ENCODE data around the gene GJB5. TPM values are rescaled to one million over a fixed set of nuclear protein-coding genes. Genes with fewer than 3 reads are reported as not detected.

The GJB5 gene
- total and polyA plus RNA-seq, 2 donors from 2014 or later = not detected

- Histone ChIP-seq H3K9me3 (ENCODE audit: control insufficient read depth in 2 of 3, insufficient read depth in 1 of 3, low read length in 3 of 3) (no peaks in the 10 kb centered on the region), H3K27me3 (ENCODE audit: control insufficient read depth, insufficient read depth, low read length) (no peaks in the 10 kb centered on the region), H3K36me3 (ENCODE audit: control insufficient read depth in 2 of 3, insufficient read depth in 3 of 3, low read length in 3 of 3) (no peaks in the 10 kb centered on the region), H3K4me1 (ENCODE audit: control insufficient read depth in 2 of 3, insufficient read depth in 2 of 3, low read depth in 1 of 3, low read length in 3 of 3) (no peaks in the 10 kb centered on the region), H3K4me3 (ENCODE audit: low read length in 3 of 3) (no peak overlapping the region), H3K9ac (ENCODE audit: low read length in 3 of 3) (no peak overlapping the region), H3K27ac (ENCODE audit: low read depth in 2 of 2, low read length in 2 of 2) (no peak overlapping the region)
- intact Hi-C loops (cut with DNase I) = no loop called here
- FAIRE-seq = no peak
- no peak for DNase-seq
- TF ChIP-seq, protein P1, sequence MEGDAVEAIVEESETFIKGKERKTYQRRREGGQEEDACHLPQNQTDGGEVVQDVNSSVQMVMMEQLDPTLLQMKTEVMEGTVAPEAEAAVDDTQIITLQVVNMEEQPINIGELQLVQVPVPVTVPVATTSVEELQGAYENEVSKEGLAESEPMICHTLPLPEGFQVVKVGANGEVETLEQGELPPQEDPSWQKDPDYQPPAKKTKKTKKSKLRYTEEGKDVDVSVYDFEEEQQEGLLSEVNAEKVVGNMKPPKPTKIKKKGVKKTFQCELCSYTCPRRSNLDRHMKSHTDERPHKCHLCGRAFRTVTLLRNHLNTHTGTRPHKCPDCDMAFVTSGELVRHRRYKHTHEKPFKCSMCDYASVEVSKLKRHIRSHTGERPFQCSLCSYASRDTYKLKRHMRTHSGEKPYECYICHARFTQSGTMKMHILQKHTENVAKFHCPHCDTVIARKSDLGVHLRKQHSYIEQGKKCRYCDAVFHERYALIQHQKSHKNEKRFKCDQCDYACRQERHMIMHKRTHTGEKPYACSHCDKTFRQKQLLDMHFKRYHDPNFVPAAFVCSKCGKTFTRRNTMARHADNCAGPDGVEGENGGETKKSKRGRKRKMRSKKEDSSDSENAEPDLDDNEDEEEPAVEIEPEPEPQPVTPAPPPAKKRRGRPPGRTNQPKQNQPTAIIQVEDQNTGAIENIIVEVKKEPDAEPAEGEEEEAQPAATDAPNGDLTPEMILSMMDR (IDR thresholded peaks at IDR 0.05; ENCODE audit: borderline replicate concordance, extremely low read depth, insufficient read depth) = no peak
These were observed 41.4 kb upstream of the GJB5 start for GRCh38 chr1:34713443-34713842.

DNA sequence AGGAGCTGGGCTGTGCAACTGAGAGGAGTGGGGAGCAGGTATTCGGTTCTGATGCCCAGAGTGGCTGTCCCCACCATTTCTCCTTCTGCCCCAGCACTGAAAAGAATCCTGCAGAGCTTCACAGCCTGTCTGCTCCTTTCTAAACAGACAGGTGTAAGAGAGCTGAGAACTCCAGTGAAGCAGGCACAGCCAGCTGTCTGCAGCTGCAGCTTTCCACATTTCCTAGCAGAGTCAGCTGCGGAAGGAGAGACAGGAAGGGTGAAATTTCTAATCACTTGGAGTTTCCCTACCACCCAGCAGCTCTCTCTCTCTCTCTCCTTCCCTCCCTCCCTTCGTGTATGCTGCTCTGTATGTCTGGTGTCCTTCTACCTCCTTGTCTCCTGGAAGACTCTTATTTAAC lies 40.5 kb upstream of the GJB5 start:
- no peak overlapping the region for H3K27ac ChIP-seq (ENCODE audit: low read depth in 2 of 2, low read length in 2 of 2)
- intact Hi-C loops (cut with DNase I) = no loop called here
- DNase-seq = peak in 2 of 5 donors; percentile 26 to 49

GRCh38 chr1:34715139-34715538 lies 39.7 kb upstream of the GJB5 start:
- Histone ChIP-seq H3K27me3 (ENCODE audit: control insufficient read depth, insufficient read depth, low read length) (no peaks in the 10 kb centered on the region), H3K36me3 (ENCODE audit: control insufficient read depth in 2 of 3, insufficient read depth in 3 of 3, low read length in 3 of 3) (no peaks in the 10 kb centered on the region), H3K9me3 (ENCODE audit: control insufficient read depth in 2 of 3, insufficient read depth in 1 of 3, low read length in 3 of 3) (no peaks in the 10 kb centered on the region), H3K4me1 (ENCODE audit: control insufficient read depth in 2 of 3, insufficient read depth in 2 of 3, low read depth in 1 of 3, low read length in 3 of 3) (no peaks in the 10 kb centered on the region), H3K9ac (ENCODE audit: low read length in 3 of 3) (no peak overlapping the region), H3K27ac (ENCODE audit: low read depth in 2 of 2, low read length in 2 of 2) (no peak overlapping the region), H3K4me3 (ENCODE audit: low read length in 3 of 3) (no peak overlapping the region)
- DNase-seq (no peak), FAIRE-seq (no peak)
- intact Hi-C loops (cut with DNase I) = no loop called here
- TF ChIP-seq, protein P1 (IDR thresholded peaks at IDR 0.05; ENCODE audit: borderline replicate concordance, extremely low read depth, insufficient read depth) = no peak

More for the DNA sequence above, 40.5 kb upstream of the GJB5 start:
- Histone ChIP-seq H3K4me1 (ENCODE audit: control insufficient read depth in 2 of 3, insufficient read depth in 2 of 3, low read depth in 1 of 3, low read length in 3 of 3) (no peaks in the 10 kb centered on the region), H3K9me3 (ENCODE audit: control insufficient read depth in 2 of 3, insufficient read depth in 1 of 3, low read length in 3 of 3) (no peaks in the 10 kb centered on the region), H3K27me3 (ENCODE audit: control insufficient read depth, insufficient read depth, low read length) (no peaks in the 10 kb centered on the region), H3K9ac (ENCODE audit: low read length in 3 of 3) (no peak overlapping the region), H3K4me3 (ENCODE audit: low read length in 3 of 3) (no peak overlapping the region), H3K36me3 (ENCODE audit: control insufficient read depth in 2 of 3, insufficient read depth in 3 of 3, low read length in 3 of 3) (no peaks in the 10 kb centered on the region)
- TF ChIP-seq, protein P1 (IDR thresholded peaks at IDR 0.05; ENCODE audit: borderline replicate concordance, extremely low read depth, insufficient read depth) = no peak
- no peak for FAIRE-seq

DNA sequence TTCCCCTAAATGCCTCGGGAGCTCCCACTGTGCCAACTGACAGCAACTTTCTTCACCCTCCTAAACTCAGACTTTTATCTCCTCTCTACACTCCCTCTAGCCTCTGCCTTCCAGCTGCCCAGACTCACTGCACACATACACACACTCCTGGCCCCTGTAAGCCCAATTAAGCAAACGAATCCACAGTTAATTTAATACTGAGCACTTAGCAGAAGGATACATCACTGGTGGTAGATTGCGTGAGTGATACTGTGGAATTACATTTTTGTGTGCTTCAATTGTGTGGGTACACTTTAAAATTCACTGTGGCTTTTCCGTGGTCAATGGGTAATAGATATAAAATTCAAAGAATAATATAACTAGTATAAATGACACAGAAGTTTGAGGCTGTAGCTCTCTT lies 33.6 kb upstream of the GJB5 start:
- Histone ChIP-seq H3K9me3 (ENCODE audit: control insufficient read depth in 2 of 3, insufficient read depth in 1 of 3, low read length in 3 of 3) (no peaks in the 10 kb centered on the region), H3K36me3 (ENCODE audit: control insufficient read depth in 2 of 3, insufficient read depth in 3 of 3, low read length in 3 of 3) (no peaks in the 10 kb centered on the region), H3K27me3 (ENCODE audit: control insufficient read depth, insufficient read depth, low read length) (no peaks in the 10 kb centered on the region), H3K4me1 (ENCODE audit: control insufficient read depth in 2 of 3, insufficient read depth in 2 of 3, low read depth in 1 of 3, low read length in 3 of 3) (no peaks in the 10 kb centered on the region), H3K27ac (ENCODE audit: low read depth in 2 of 2, low read length in 2 of 2) (no peak overlapping the region), H3K4me3 (ENCODE audit: low read length in 3 of 3) (no peak overlapping the region), H3K9ac (ENCODE audit: low read length in 3 of 3) (no peak overlapping the region)
- DNase-seq (no peak), FAIRE-seq (no peak)
- TF ChIP-seq, protein P1 (IDR thresholded peaks at IDR 0.05; ENCODE audit: borderline replicate concordance, extremely low read depth, insufficient read depth) = no peak
- intact Hi-C loops (cut with DNase I) = no loop called here

Data from kidney (tissue), 14 donors.